ENCODE results near the gene TRABD2B.

GRCh38 chr1:47827109-47827508 is 170.1 kb downstream of the TRABD2B start:
- no peak for TF ChIP-seq CTCF (IDR thresholded peaks at IDR 0.05; ENCODE audit: low read depth, low read length, poor library complexity, severe bottlenecking)
- TF ChIP-seq EZH2phosphoT487 (IDR thresholded peaks at IDR 0.05; ENCODE audit: borderline replicate concordance, low read length), result no peak
